GM13977 (cell line): ENCODE measurements around the gene TFIP11.

ENCODE experiments used
- DNase-seq: peaks from one replicate; pipeline ENCODE4 v3.0.0; 2012; ENCODE audit warnings: low spot score
- CTCF ChIP-seq: IDR thresholded peaks from 2 replicates; pipeline ENCODE4 v1.5.1; 2012; ENCODE audit warnings: mild to moderate bottlenecking, control low read depth; ENCODE audit not compliant: insufficient read depth; ENCODE audit errors: extremely low read depth, missing control alignments
- in situ Hi-C: fragments of 300-500 bp; cut with MboI; formaldehyde crosslinking; loops from one replicate; pipeline ENCODE4 v1.12.0; 2022; ENCODE audit warnings: low sequenced_read_pairs, low pct_unique_long_range_greater_than_20kb, mixed read lengths, inconsistent platforms; ENCODE audit not compliant: unreplicated experiment

TFIP11 gene

GRCh38 chr22:26544489-26544888 lies 32.2 kb upstream of the TFIP11 start:
- in situ Hi-C loops: no loop called here
- no peak for TF ChIP-seq CTCF
- DNase-seq: no peak

GRCh38 chr22:26542831-26543230 lies 30.6 kb upstream of the TFIP11 start:
- DNase-seq: no peak
- in situ Hi-C loops: no loop called here
- TF ChIP-seq CTCF: no peak

- in situ Hi-C loops: no loop called here
- DNase-seq: no peak
- TF ChIP-seq CTCF: no peak
Observed at GRCh38 chr22:26541167-26541819, 29.0 kb upstream of the TFIP11 start.

- in situ Hi-C loops: no loop called here
- no peak for DNase-seq
- no peak for TF ChIP-seq CTCF
Observed at GRCh38 chr22:26540119-26540518, 27.8 kb upstream of the TFIP11 start.

GRCh38 chr22:26536762-26537134 lies 24.5 kb upstream of the TFIP11 start:
- DNase-seq: no peak
- no peak for TF ChIP-seq CTCF
- in situ Hi-C loops: no loop called here

- no peak for TF ChIP-seq CTCF
- no peak for DNase-seq
- in situ Hi-C loops: no loop called here
Observed at GRCh38 chr22:26536056-26536761, 23.9 kb upstream of the TFIP11 start.

GRCh38 chr22:26535603-26535908 lies 23.3 kb upstream of the TFIP11 start:
- no peak for TF ChIP-seq CTCF
- no peak for DNase-seq
- in situ Hi-C loops: no loop called here
